KMS-11 (cell line): Measurements from ENCODE around the gene PCDHGA8.
"Not testable (repeated sequence)": the region's sequence is repeated elsewhere in the genome, so short reads cannot be mapped to it uniquely, and the experiment has no call there.

Experiments
- H2AFZ ChIP-seq: fragments of 200-600 bp; sonication (generic); 2 replicates; pipeline ENCODE4 v1.6.1; 2016; ENCODE audit warnings: antibody characterized with exemption, mixed run types, low read depth
- H3K27ac ChIP-seq: fragments of 200-600 bp; sonication (generic); 2 replicates; pipeline ENCODE4 v1.6.1; 2016; ENCODE audit warnings: mild to moderate bottlenecking, mixed run types
- H3K27me3 ChIP-seq: fragments of 200-600 bp; sonication (generic); 2 replicates; pipeline ENCODE4 v1.6.1; 2017; ENCODE audit warnings: mild to moderate bottlenecking, low read depth, mixed run types, moderate library complexity; ENCODE audit not compliant: insufficient read depth
- H3K36me3 ChIP-seq: fragments of 200-600 bp; sonication (generic); 2 replicates; pipeline ENCODE4 v1.6.1; 2017; ENCODE audit warnings: mild to moderate bottlenecking, mixed run types; ENCODE audit not compliant: insufficient read depth
- H3K4me1 ChIP-seq: fragments of 200-600 bp; sonication (generic); 2 replicates; pipeline ENCODE4 v1.6.1; 2016; ENCODE audit warnings: mild to moderate bottlenecking, low read depth, mixed run types; ENCODE audit not compliant: poor library complexity, severe bottlenecking
- H3K4me2 ChIP-seq: fragments of 200-600 bp; sonication (generic); 2 replicates; pipeline ENCODE4 v1.7.0; 2016; ENCODE audit warnings: mild to moderate bottlenecking, mixed run types
- H3K4me3 ChIP-seq: fragments of 200-600 bp; sonication (generic); IDR thresholded peaks from 2 replicates; pipeline ENCODE4 v1.6.1; 2017; ENCODE audit warnings: low read depth, low read length, mixed read lengths; ENCODE audit not compliant: insufficient read depth
- H3K79me2 ChIP-seq: fragments of 200-600 bp; sonication (generic); 2 replicates; pipeline ENCODE4 v1.6.1; 2016; ENCODE audit warnings: low read depth, mixed run types; ENCODE audit not compliant: insufficient read depth
- H3K9ac ChIP-seq: fragments of 200-600 bp; sonication (generic); 2 replicates; pipeline ENCODE4 v1.6.1; 2016; ENCODE audit warnings: mild to moderate bottlenecking, mixed run types
- H4K20me1 ChIP-seq: fragments of 200-600 bp; sonication (generic); 2 replicates; pipeline ENCODE4 v1.6.1; 2016; ENCODE audit warnings: mild to moderate bottlenecking, mixed run types; ENCODE audit not compliant: insufficient read depth
- TF ChIP-seq, protein P1 (sequence below): fragments of 200-600 bp; sonication (generic); conservative IDR thresholded peaks from 2 replicates; pipeline ENCODE4 v1.6.1; 2017; ENCODE audit warnings: low read depth, mild to moderate bottlenecking, antibody characterized with exemption, low read length, moderate library complexity, mixed read lengths

PCDHGA8 gene

GRCh38 chr5:141412854-141413539 is 20.6 kb downstream of the PCDHGA8 start, which contains the start of gene PCDHGA10:
Gene PCDHGA10, plus strand, starts transcription at chr5:141412987. Its CDS starts 189 bp downstream, at chr5:141413176.
- Histone ChIP-seq H3K4me1 (no peaks in the 10 kb centered on the region), H3K4me2 (no peak within 1 kb of the TSS), H3K27me3 (no peaks in the 10 kb centered on the region), H3K9ac (no peak within 1 kb of the TSS), H3K36me3 (no peaks in the 10 kb centered on the region), H3K79me2 (no peaks in the 10 kb centered on the region), H2AFZ (no peak within 1 kb of the TSS), H4K20me1 (no peaks in the 10 kb centered on the region), H3K4me3 (no peak within 1 kb of the TSS), H3K27ac (no peak within 1 kb of the TSS)
- TF ChIP-seq, protein P1, sequence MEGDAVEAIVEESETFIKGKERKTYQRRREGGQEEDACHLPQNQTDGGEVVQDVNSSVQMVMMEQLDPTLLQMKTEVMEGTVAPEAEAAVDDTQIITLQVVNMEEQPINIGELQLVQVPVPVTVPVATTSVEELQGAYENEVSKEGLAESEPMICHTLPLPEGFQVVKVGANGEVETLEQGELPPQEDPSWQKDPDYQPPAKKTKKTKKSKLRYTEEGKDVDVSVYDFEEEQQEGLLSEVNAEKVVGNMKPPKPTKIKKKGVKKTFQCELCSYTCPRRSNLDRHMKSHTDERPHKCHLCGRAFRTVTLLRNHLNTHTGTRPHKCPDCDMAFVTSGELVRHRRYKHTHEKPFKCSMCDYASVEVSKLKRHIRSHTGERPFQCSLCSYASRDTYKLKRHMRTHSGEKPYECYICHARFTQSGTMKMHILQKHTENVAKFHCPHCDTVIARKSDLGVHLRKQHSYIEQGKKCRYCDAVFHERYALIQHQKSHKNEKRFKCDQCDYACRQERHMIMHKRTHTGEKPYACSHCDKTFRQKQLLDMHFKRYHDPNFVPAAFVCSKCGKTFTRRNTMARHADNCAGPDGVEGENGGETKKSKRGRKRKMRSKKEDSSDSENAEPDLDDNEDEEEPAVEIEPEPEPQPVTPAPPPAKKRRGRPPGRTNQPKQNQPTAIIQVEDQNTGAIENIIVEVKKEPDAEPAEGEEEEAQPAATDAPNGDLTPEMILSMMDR, result no peak

GRCh38 chr5:141413540-141414069 is 21.2 kb downstream of the PCDHGA8 start:
- Histone ChIP-seq H3K36me3 (no peaks in the 10 kb centered on the region), H3K4me3 (no peak overlapping the region), H3K4me1 (no peaks in the 10 kb centered on the region), H3K9ac (no peak overlapping the region), H3K4me2 (no peak overlapping the region), H3K27ac (no peak overlapping the region), H2AFZ (no peak overlapping the region), H4K20me1 (no peaks in the 10 kb centered on the region), H3K27me3 (no peaks in the 10 kb centered on the region), H3K79me2 (no peaks in the 10 kb centered on the region)
- TF ChIP-seq, protein P1, result no peak

- not testable (repeated sequence) for H4K20me1 ChIP-seq
Observed at GRCh38 chr5:141414548-141415274, 22.3 kb downstream of the PCDHGA8 start.

GRCh38 chr5:141415275-141415618 is 22.8 kb downstream of the PCDHGA8 start:
- H3K4me3 ChIP-seq, H4K20me1 ChIP-seq, H3K4me1 ChIP-seq, H2AFZ ChIP-seq, H3K9ac ChIP-seq, H3K79me2 ChIP-seq, H3K4me2 ChIP-seq, H3K36me3 ChIP-seq, H3K27ac ChIP-seq, H3K27me3 ChIP-seq: not testable (repeated sequence)

More at GRCh38 chr5:141414548-141415274, 22.3 kb downstream of the PCDHGA8 start:
- not testable (repeated sequence) for H3K27me3 ChIP-seq, H2AFZ ChIP-seq, H3K79me2 ChIP-seq, H3K9ac ChIP-seq, H3K36me3 ChIP-seq, H3K4me1 ChIP-seq, H3K27ac ChIP-seq, H3K4me3 ChIP-seq, H3K4me2 ChIP-seq

DNA sequence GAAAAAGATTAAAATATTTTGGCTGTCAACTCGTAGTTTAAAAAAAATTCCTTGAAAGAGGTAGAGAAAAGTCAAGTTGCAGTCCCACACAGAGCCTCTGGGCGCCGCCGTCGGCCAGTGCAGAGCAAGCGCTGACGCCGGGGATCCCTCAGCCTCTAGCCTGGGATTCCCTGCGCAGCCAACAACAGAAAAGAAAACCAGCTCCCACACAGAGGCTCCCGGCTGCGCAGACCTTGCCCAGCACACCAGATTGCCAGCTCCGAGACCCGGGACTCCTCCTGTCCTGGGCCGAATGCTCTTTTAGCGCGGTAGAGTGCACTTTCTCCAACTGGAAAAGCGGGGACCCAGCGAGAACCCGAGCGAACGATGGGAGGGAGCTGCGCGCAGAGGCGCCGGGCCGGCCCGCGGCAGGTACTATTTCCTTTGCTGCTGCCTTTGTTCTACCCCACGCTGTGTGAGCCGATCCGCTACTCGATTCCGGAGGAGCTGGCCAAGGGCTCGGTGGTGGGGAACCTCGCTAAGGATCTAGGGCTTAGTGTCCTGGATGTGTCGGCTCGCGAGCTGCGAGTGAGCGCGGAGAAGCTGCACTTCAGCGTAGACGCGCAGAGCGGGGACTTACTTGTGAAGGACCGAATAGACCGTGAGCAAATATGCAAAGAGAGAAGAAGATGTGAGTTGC is 25.2 kb downstream of the PCDHGA8 start, which contains the start of gene PCDHGB7:
Gene PCDHGB7, plus strand, starts transcription at position 184 of the 679 bp plus-strand sequence. Its CDS starts 183 bp downstream, at position 367.
- not testable (repeated sequence) for H3K36me3 ChIP-seq, H3K27me3 ChIP-seq, H3K4me3 ChIP-seq, H3K27ac ChIP-seq, H3K79me2 ChIP-seq, H2AFZ ChIP-seq, H3K4me1 ChIP-seq, H3K4me2 ChIP-seq, H3K9ac ChIP-seq, H4K20me1 ChIP-seq
